GM04503 (cell line): Measurements from ENCODE around the gene GNAS.
"Not testable (repeated sequence)": the region's sequence is repeated elsewhere in the genome, so short reads cannot be mapped to it uniquely, and the experiment has no call there.

Experiments
- DNase-seq: peaks from one replicate; pipeline ENCODE4 v3.0.0-alpha.2; 2012; ENCODE audit warnings: low read depth

The GNAS gene

GRCh38 chr20:58852543-58853271, at the start of gene GNAS:
GNAS (plus strand) TSS chr20:58852716.
- DNase-seq = no peak

- DNase-seq = no peak
These were observed 49.0 kb upstream of the GNAS start for GRCh38 chr20:58803533-58803932.

- no peak for DNase-seq
These were observed 44.7 kb upstream of the GNAS start for GRCh38 chr20:58807801-58808200.

- DNase-seq = no peak
These were observed 44.1 kb upstream of the GNAS start for GRCh38 chr20:58808271-58809046.

- DNase-seq = no peak
These were observed 42.2 kb upstream of the GNAS start for GRCh38 chr20:58810116-58810878.

GRCh38 chr20:58810879-58811250, 41.7 kb upstream of the GNAS start:
- DNase-seq = no peak

GRCh38 chr20:58811334-58811733, 41.2 kb upstream of the GNAS start:
- DNase-seq = no peak

GRCh38 chr20:58813369-58813768, 39.1 kb upstream of the GNAS start:
- no peak for DNase-seq

GRCh38 chr20:58815448-58815847, 37.1 kb upstream of the GNAS start:
- no peak for DNase-seq

- no peak for DNase-seq
These were observed 36.5 kb upstream of the GNAS start for GRCh38 chr20:58816051-58816450.

- no peak for DNase-seq
These were observed 35.4 kb upstream of the GNAS start for GRCh38 chr20:58816957-58817651.

GRCh38 chr20:58817748-58818147, 34.8 kb upstream of the GNAS start:
- DNase-seq = no peak

- peak; percentile 5 for DNase-seq
These were observed 33.8 kb upstream of the GNAS start for GRCh38 chr20:58818586-58819285.

GRCh38 chr20:58819921-58820320, 32.6 kb upstream of the GNAS start:
- no peak for DNase-seq

- DNase-seq = not testable (repeated sequence)
These were observed 32.0 kb upstream of the GNAS start for GRCh38 chr20:58820515-58820914.

GRCh38 chr20:58822149-58822548, 30.4 kb upstream of the GNAS start:
- DNase-seq = no peak

GRCh38 chr20:58822748-58823730, 29.5 kb upstream of the GNAS start:
- no peak for DNase-seq

GRCh38 chr20:58824843-58825242, 27.7 kb upstream of the GNAS start:
- DNase-seq = no peak

GRCh38 chr20:58825450-58825849, 27.1 kb upstream of the GNAS start:
- no peak for DNase-seq

GRCh38 chr20:58826271-58826670, 26.2 kb upstream of the GNAS start:
- DNase-seq = no peak
